Stimulated activated naive CD4-positive, alpha-beta T cell treated with Interleukin-2 at 50 U/mL for 16 hours (primary cell): ENCODE data around the gene MTM1.

ENCODE experiments used
- DNase-seq: peaks from one replicate; lab custom pipeline; 2025; lab: John Stamatoyannopoulos, UW

MTM1 gene

DNA sequence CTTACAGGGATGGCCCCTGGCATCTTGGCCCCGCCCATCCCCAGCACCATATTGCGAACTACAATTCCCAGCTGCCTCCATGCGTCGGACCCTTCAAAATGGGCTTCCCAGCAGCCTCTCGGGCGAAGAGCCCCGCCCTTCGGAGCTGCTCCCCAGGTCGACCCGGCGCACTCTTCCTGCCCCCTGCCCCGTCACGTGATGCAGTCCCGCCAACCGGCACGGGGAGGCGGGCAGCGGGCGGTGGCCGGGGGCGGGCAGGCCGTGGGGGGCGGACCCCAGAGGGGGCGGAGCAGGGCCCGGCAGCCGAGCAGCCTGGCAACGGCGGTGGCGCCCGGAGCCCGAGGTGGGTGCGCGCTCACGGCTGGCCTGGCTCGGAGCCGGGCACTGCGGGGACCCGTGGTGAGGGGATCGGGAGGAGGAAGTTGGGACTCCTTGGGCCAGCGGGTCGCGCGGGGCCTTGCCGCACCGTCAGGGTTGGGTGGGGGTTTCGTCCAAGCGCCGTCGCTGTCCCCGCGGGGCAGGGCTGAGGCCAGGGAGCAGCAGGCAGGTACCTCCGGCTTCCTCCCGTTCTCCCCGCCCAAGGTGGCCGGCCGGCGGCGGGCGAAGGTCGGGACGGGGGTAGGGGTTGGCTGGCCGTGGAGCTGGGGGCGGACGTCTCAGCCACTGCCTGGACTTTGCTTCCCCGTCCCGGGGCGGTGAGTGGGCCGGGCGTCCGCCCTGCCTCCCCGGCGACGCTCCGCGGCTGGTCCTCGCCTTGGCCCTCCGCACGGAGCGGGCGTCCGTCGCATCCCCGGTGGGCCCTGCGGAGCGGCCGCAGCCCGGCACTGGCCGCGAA is at the start of gene MTM1:
TSS of gene MTM1 (plus strand) at position 302 of the 835 bp plus-strand sequence. CDS start 23,994 bp downstream, outside the sequence.
- DNase-seq = peak; percentile 92

GRCh38 chrX:150522494-150522893 is 45.9 kb upstream of the MTM1 start:
- no peak for DNase-seq

DNA sequence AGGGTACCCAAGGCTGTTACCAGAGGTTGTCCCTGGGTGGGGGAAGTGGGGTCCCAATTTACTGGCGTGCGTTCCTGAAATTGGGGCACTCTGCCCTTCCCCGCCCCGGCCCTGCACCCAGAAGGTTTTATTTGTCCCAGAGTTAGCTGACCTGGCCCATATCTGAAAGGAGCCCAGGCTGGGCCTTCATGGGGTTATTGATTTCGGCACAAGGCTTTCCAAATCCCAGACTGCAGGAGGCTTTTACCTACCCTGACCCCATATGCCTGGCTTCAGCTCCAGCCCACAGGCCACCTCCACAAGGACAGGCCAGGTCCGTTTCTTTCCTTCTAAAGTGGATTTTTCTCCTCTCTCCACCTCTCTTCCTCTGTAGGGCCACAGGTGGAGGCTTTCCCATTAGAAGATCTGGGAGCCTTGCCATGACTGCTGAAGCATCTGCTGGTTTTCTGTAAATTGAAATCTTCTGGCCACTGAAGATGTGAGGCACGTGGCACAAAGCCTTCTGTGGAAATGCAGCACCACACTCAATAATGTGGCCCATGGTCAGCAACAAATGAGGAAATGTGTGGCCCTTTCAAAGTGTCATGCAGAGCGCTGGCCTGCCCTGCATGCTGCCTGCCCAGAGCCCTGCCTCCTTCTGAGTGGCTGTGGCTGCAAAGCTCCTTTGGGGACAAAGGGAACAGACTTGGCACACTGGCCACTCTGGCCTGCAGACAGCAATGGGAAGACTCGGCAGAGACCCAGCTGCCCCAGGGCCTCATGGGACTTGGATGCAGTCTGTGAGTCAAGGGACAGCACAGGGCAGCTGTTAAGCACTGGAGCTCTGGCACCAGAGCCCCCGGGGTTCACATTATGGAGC is 43.1 kb upstream of the MTM1 start:
- no peak for DNase-seq

- no peak for DNase-seq
Observed at GRCh38 chrX:150526692-150527091, 41.7 kb upstream of the MTM1 start.

- no peak for DNase-seq
Observed at GRCh38 chrX:150527108-150527507, 41.3 kb upstream of the MTM1 start.

GRCh38 chrX:150529587-150529986 is 38.8 kb upstream of the MTM1 start:
- no peak for DNase-seq

DNA sequence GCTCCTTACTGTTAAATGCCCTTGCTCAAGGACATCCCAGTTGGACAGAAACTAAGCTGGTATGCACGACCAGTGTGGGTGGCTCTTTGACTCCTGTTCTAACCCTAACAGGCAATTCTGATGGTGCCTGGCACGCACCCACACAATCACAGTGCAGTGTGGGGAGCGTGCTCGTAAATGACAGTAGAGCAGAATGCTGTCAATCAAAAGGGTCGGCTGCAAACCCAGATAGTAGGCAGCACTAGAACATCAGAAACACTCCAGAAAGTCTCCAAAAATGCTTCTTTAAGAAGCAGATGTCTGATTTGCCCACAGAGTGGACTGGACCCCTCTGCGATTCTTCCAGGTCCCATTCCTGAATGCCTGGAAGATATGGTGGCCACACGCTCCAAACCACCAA is 37.6 kb upstream of the MTM1 start:
- no peak for DNase-seq

DNA sequence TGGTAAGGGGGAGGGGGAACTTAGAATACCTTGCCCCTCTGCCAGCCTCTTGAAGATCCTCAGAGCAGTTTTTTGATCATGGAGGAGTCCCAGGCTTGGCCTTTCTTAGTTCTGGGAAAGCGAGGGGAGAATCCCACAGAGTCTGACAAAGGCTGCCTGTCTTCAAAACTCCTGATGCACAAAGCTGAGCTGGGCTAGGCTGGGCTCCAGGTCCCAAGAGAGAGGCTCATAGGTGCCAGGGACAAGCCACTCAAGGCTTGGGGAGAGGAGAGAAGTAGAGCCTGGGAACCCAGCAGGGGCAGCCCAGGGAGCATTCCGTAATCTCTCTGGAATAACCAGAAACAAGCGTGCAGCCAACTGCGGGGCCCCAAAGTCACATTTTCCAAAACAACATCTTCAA is 37.0 kb upstream of the MTM1 start:
- DNase-seq = no peak

DNA sequence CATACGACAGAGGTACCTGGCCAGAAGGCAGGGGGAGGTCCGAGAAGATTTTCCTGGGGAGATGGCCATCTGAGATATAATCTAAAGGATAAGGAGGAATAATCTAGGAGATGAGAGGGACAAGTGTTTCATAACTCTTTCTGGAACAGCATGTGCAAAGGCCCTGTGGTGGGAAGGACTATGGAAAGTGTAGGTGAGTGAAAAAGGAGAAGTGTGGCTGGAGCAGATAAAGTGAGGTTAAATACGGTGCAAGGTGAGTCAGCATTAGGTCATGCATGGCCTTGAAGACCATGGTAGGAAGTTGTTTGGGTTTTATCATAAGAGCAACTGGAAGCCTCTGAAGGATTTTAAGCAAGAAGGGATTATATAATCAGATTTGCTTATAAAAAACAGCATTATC is 34.6 kb upstream of the MTM1 start:
- DNase-seq = no peak

DNA sequence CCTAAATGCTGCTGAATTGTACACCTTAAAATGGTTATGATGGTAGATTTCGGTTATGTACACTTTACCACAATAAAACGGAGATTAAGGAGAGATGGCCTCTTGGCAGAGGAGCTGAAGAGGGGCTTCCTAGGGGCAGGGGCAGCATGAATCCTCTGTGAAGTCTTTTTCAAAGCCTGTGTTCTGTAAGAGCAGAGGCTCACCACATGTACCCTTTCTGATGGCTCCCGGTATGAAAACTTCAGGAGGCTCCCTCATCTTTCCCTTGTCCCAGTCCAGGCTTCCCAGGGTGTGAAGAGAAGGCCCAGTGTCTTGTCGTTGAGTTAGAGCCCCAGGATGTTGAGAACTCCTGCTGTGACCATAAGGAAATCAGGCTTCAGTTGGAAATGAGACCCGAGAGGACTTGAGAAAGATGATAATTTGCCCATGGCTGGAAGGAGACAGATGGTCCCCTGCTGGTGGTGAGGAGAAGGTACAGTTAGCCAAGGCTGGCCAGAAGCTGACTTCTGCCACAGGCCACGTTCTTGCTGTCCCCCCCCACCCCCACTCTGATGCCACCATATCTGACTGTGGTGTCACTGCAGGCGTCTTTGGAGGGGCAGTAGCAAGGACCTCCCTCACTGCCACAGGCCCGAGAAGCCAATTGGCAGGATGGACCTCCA is 31.8 kb upstream of the MTM1 start:
- DNase-seq = no peak

DNA sequence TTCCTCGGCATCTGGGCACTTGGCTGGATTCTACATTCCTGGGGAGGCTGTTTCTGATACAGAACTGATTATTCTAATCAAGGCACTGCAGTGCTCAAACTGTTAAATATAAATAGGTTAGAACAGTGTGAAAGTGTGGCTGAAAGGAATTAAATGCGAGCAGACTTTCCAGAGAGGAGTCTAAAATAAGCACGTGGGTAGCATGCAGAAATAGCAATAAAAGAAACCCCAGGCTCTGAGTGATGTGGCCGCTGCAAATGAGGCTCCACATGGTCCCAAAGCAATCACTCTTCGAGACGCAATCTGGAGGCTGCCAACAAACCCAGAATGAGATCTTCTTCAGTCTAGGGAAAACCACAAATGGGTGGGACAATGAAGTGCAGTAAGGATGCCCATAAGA is 30.6 kb upstream of the MTM1 start:
- DNase-seq = no peak

DNA sequence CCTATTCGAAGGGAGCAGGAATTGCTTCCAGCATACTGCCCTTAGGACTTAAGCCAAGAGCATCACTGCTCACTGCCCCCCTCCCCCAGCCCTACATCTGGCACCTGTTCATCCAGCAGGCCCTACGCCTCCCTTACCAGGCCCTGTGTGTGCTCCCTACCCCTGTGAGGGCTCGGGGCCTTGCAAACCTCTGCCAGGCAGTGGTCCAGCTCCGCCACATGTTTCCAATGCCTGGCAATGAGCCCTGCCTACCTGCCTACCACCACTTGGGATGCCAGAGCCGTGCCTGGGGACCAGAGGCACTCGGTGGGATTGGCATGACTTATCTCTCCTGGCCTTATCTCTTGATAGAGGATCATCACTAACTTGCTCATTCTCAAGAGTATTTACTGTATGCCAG is 27.5 kb upstream of the MTM1 start:
- DNase-seq = no peak

DNA sequence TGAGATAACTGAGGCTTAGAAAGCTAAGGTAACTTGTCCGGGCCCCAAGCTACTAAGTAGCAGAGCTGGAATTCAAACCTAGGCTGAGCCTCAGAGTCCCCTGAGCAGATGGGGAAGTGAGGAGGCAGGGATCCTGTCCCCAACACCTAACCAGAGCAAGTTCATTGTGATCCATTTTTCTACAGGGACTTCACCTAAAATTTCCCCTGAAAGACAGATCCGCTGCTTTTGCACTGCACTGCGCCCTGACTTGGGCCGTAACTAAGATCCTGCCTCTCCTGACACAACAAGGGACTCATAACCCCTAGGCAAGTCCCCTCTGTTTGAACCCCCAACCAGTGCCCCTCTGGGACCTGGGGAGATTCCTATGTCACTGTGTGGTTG is 25.6 kb upstream of the MTM1 start:
- DNase-seq = no peak

DNA sequence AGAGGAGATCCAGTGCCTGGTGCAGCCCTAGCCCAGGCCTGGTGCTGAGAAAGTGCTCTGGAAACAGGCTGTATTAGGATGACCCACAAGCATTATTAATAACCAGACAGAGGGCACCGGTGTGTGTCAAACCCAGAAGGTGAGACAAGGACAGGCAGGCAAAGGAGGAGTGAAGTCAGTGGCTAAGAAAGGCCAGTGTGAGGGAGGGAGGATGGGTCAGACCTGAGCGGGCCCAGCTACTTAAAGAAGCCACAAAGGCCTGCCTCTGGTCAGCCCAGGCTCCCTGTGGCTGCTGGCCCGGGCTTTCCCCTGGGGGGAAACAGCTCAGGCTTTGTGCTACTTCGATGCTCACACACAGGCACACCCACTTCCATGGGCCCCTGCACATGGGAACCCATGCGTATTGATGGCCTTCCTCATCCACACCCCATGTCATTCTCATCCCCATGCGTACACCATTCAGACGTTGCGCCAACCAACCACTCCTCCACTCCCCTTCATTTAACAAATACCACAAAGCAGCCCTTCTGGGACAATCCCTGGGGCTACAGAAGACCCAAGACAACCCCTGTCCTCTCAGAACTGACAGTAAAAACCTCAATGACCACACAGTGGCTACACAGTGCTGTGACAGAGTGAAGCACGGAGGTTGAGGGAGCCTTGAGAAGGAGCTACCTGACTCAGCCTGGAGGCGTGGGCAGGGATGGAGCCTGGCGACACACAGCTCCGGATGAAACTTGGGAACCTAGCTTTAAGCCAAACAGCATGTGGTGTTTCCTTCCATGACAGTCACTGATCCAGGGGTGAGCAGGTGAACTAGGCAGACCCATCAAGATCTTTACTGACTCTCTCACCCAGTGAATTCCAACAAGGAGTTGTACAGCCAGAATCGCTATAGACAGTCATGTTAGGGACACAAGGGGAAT is 24.9 kb upstream of the MTM1 start:
- no peak for DNase-seq

DNA sequence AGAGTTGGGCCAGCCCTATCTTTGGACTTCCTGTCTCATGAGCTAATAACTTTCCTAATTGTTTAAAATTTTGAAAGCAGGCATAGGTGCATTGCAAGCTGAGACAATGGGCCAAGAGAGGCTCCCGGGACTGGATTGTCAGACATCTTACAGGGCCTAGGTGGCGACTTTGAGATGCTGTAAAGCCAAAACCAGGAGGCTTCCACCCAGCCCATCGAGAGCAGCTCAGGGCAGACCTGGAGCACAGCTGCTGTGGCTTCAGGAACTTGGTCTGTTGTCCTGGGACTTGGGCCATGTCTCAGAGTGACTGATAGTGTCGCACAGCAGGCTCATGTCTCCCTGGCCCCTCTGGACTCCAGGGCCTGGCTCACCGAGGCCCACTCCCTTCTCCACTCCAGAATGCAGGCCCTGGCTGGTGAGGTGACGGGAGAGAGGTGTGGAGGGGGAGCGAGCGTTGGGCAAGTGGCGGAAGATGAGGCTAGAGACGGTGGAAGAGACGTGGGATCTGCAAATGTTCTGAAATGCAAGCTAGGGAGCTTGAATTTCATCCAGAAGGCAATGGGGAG is 24.1 kb upstream of the MTM1 start:
- DNase-seq = no peak

- no peak for DNase-seq
Observed at GRCh38 chrX:150544835-150545770, 23.3 kb upstream of the MTM1 start.

DNA sequence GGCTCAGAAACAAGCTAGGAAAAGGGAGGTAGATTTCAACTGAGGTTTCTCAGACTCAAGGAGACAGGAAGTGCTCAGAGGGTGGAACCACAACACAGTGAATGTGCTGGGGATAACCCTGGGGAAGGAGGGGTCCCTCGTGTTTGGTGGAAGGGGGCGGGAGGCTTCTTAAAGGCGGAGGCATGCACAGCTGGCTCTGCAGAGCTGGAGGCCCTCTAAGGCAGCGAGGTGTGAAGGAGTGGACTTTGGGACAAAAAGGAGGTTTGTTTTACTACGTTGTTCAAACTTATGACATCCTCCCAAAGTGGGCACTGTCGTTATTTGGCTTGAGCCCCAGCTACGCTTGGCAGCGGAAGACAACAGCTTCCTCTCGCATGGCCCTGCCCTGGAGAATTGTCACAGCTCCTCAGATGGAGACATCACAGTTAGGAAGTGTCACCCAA is 21.7 kb upstream of the MTM1 start:
- no peak for DNase-seq

- DNase-seq = no peak
Observed at GRCh38 chrX:150547375-150548115, 20.9 kb upstream of the MTM1 start.

GRCh38 chrX:150548251-150548650 is 20.2 kb upstream of the MTM1 start:
- no peak for DNase-seq
